HFFc6 (cell line): ENCODE results near the gene C3AR1. TPM values are rescaled to one million over a fixed set of nuclear protein-coding genes. Genes with fewer than 3 reads are reported as not detected.
A peak's percentile ranks its signal among the peaks of the same experiment; 100 is the strongest.
"Not testable (repeated sequence)": the region's sequence is repeated elsewhere in the genome, so short reads cannot be mapped to it uniquely, and the experiment has no call there.

ENCODE experiments used
- DNase-seq: peaks from one replicate; pipeline ENCODE4 v3.0.0-alpha.2; 2018
- H3K27ac Mint-ChIP-seq: 2 replicates; pipeline ENCODE4 v1.8.0; 2020; ENCODE audit warnings: mild to moderate bottlenecking, mixed read lengths
- H3K27me3 Mint-ChIP-seq: 2 replicates; pipeline ENCODE4 v1.8.0; 2021; ENCODE audit warnings: mild to moderate bottlenecking, moderate library complexity, mixed read lengths; ENCODE audit not compliant: insufficient read depth
- H3K36me3 Mint-ChIP-seq: 2 replicates; pipeline ENCODE4 v1.8.0; 2021; ENCODE audit warnings: low read depth, mixed read lengths
- H3K4me1 Mint-ChIP-seq: 2 replicates; pipeline ENCODE4 v1.8.0; 2020; ENCODE audit warnings: low read depth, mixed read lengths
- H3K4me3 Mint-ChIP-seq: 2 replicates; pipeline ENCODE4 v1.8.0; 2020; ENCODE audit warnings: mild to moderate bottlenecking, moderate library complexity, mixed read lengths
- H3K9me3 Mint-ChIP-seq: 2 replicates; pipeline ENCODE4 v1.8.0; 2020; ENCODE audit warnings: mild to moderate bottlenecking, mixed read lengths
- total RNA-seq, 6 experiments: library from RNA; stranded (reverse); fragmentation: NEBNext Ultra II Directional; extraction: Animal tissue kit (Norgen Biotek cat#: 25700); gene quantifications; 2 replicates in 1 of 6; 3 replicates in 5 of 6; pipeline ENCODE4 v1.2.3, GENCODE V29; 2021
- TF ChIP-seq, protein P1 (sequence below): fragments of 200-600 bp; sonication (generic); IDR thresholded peaks from 2 replicates; pipeline ENCODE4 v1.5.0; 2021; ENCODE audit warnings: antibody characterized with exemption, mild to moderate bottlenecking

Gene C3AR1
- total RNA-seq, 6 experiments from 2014 or later, result 0.38 to 0.85 (median 0.62) TPM

GRCh38 chr12:8093291-8093690 lies 27.1 kb upstream of the C3AR1 start:
- TF ChIP-seq, protein P1, sequence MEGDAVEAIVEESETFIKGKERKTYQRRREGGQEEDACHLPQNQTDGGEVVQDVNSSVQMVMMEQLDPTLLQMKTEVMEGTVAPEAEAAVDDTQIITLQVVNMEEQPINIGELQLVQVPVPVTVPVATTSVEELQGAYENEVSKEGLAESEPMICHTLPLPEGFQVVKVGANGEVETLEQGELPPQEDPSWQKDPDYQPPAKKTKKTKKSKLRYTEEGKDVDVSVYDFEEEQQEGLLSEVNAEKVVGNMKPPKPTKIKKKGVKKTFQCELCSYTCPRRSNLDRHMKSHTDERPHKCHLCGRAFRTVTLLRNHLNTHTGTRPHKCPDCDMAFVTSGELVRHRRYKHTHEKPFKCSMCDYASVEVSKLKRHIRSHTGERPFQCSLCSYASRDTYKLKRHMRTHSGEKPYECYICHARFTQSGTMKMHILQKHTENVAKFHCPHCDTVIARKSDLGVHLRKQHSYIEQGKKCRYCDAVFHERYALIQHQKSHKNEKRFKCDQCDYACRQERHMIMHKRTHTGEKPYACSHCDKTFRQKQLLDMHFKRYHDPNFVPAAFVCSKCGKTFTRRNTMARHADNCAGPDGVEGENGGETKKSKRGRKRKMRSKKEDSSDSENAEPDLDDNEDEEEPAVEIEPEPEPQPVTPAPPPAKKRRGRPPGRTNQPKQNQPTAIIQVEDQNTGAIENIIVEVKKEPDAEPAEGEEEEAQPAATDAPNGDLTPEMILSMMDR, result no peak
- Mint-ChIP-seq H3K27me3 (no peaks in the 10 kb centered on the region), H3K4me3 (no peak overlapping the region), H3K4me1 (peaks cover 3% of the 10 kb centered on the region; the same call in 1 of the 2 replicates), H3K36me3 (peaks cover 26% of the 10 kb centered on the region), H3K27ac (no peak overlapping the region), H3K9me3 (no peaks in the 10 kb centered on the region)
- DNase-seq, result no peak

- Mint-ChIP-seq H3K36me3 (peaks cover 19% of the 10 kb centered on the region), H3K27ac (no peak overlapping the region)
These were observed 23.6 kb upstream of the C3AR1 start for GRCh38 chr12:8089716-8090115.

GRCh38 chr12:8089277-8089676 lies 23.1 kb upstream of the C3AR1 start:
- not testable (repeated sequence) for DNase-seq, H3K27me3 Mint-ChIP-seq, H3K4me3 Mint-ChIP-seq, H3K27ac Mint-ChIP-seq, H3K9me3 Mint-ChIP-seq
- H3K36me3 Mint-ChIP-seq, result peaks cover 15% of the 10 kb centered on the region
- peaks cover 22% of the 10 kb centered on the region for H3K4me1 Mint-ChIP-seq

More at GRCh38 chr12:8089716-8090115, 23.6 kb upstream of the C3AR1 start:
- Mint-ChIP-seq H3K4me1 (peaks cover 17% of the 10 kb centered on the region), H3K9me3 (no peaks in the 10 kb centered on the region), H3K27me3 (no peaks in the 10 kb centered on the region), H3K4me3 (no peak overlapping the region)
- no peak for DNase-seq
- TF ChIP-seq, protein P1, result no peak

DNA sequence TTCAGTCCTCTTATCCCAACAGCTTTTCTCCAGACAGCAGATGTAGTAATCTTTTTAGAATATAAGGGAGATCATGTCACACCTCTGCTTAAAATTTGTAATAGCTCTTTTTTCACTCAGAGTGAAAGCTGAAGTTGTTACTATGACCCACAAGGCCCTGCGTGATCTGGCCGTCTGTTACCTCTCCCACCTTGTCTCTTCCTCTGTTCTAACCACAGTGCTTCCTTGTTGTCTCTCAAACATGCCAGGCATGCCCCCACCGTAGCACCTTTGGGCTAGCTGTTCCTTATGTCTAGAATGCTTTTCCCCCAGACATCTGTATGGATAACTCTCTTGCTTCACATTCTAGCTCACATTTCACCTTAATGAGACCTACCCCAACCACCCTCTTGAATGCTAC lies 22.4 kb upstream of the C3AR1 start:
- peaks cover 29% of the 10 kb centered on the region for H3K4me1 Mint-ChIP-seq
- no peaks in the 10 kb centered on the region for H3K9me3 Mint-ChIP-seq
- no peak overlapping the region for H3K4me3 Mint-ChIP-seq
- no peak for DNase-seq
- peak overlapping the region; percentile 32 for H3K27ac Mint-ChIP-seq
- TF ChIP-seq, protein P1, result no peak
- H3K36me3 Mint-ChIP-seq, result peaks cover 14% of the 10 kb centered on the region
- no peaks in the 10 kb centered on the region; the same call in 1 of the 2 replicates for H3K27me3 Mint-ChIP-seq

GRCh38 chr12:8087666-8088065 lies 21.5 kb upstream of the C3AR1 start:
- no peak for DNase-seq
- Mint-ChIP-seq H3K27ac (peak overlapping the region; percentile 7; the same call in 1 of the 2 replicates), H3K36me3 (peaks cover 9% of the 10 kb centered on the region), H3K27me3 (peaks cover under 1% of the 10 kb centered on the region), H3K4me1 (peaks cover 37% of the 10 kb centered on the region), H3K4me3 (no peak overlapping the region), H3K9me3 (no peaks in the 10 kb centered on the region)
- TF ChIP-seq, protein P1, result no peak

DNA sequence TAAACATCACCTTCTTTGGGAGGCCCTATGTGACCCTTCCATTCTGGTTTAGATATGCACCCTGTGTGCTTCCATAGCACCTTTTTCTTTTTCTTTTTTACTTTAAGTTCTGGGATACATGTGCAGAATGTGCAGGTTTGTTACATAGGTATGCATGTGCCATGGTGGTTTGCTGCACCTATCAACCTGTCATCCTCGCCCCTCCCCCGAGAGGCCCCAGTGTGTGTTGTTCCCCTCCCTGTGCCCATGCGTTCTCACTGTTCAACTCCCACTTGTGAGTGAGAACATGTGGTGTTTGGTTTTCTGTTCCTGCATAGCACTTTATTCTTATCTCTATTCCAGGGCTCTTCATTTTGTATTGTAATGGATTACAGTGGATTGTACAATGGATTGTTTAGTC lies 18.2 kb upstream of the C3AR1 start:
- peak overlapping the region; percentile 98 for H3K4me3 Mint-ChIP-seq
- DNase-seq, H3K9me3 Mint-ChIP-seq, H3K36me3 Mint-ChIP-seq, H3K27me3 Mint-ChIP-seq: not testable (repeated sequence)
- peaks cover 51% of the 10 kb centered on the region for H3K4me1 Mint-ChIP-seq
- H3K27ac Mint-ChIP-seq, result peak overlapping the region; percentile 10; the same call in 1 of the 2 replicates

GRCh38 chr12:8082808-8083100 lies 16.6 kb upstream of the C3AR1 start:
- TF ChIP-seq, protein P1, result no peak
- peaks cover 58% of the 10 kb centered on the region for H3K4me1 Mint-ChIP-seq
- DNase-seq, result no peak
- peak overlapping the region; percentile 96 for H3K27ac Mint-ChIP-seq
- peak overlapping the region; percentile 98 for H3K4me3 Mint-ChIP-seq
- peaks cover 4% of the 10 kb centered on the region for H3K27me3 Mint-ChIP-seq
- H3K9me3 Mint-ChIP-seq, result no peaks in the 10 kb centered on the region
- H3K36me3 Mint-ChIP-seq, result peaks cover 5% of the 10 kb centered on the region; the same call in 1 of the 2 replicates
